Uterus (tissue), 2 donors: Measurements from ENCODE around the gene KLF13.

Experiments
- POLR2A ChIP-seq, 2 donors: fragments of 450-650 bp; IDR thresholded peaks; one replicate each; pipeline ENCODE4 v1.6.1; 2016; ENCODE audit warnings: antibody characterized with exemption in 2 of 2, mild to moderate bottlenecking in 1 of 2, moderate library complexity in 1 of 2
- TF ChIP-seq, protein P1 (sequence below), 4 experiments: fragments of 200-600 bp in 2 of 4; fragments of 450-650 bp in 2 of 4; sonication (generic) in 2 of 4; IDR thresholded peaks; one replicate each; pipeline ENCODE4 v1.5.1; 2016 to 2019; ENCODE audit warnings: antibody characterized with exemption in 4 of 4, mild to moderate bottlenecking in 2 of 4, moderate library complexity in 1 of 4

GRCh38 chr15:31373970-31374369 lies 47.3 kb downstream of the KLF13 start:
- TF ChIP-seq, protein P1, sequence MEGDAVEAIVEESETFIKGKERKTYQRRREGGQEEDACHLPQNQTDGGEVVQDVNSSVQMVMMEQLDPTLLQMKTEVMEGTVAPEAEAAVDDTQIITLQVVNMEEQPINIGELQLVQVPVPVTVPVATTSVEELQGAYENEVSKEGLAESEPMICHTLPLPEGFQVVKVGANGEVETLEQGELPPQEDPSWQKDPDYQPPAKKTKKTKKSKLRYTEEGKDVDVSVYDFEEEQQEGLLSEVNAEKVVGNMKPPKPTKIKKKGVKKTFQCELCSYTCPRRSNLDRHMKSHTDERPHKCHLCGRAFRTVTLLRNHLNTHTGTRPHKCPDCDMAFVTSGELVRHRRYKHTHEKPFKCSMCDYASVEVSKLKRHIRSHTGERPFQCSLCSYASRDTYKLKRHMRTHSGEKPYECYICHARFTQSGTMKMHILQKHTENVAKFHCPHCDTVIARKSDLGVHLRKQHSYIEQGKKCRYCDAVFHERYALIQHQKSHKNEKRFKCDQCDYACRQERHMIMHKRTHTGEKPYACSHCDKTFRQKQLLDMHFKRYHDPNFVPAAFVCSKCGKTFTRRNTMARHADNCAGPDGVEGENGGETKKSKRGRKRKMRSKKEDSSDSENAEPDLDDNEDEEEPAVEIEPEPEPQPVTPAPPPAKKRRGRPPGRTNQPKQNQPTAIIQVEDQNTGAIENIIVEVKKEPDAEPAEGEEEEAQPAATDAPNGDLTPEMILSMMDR (IDR thresholded peaks at IDR 0.05): no peak
- TF ChIP-seq POLR2A (IDR thresholded peaks at IDR 0.05): no peak
